Nephron progenitor cell (in vitro differentiated cells): ENCODE data around the gene ANKRD65.
"Not testable (repeated sequence)": the region's sequence is repeated elsewhere in the genome, so short reads cannot be mapped to it uniquely, and the experiment has no call there.

Experiments used
- DNase-seq: peaks from one replicate; pipeline ENCODE4 v3.0.0; 2021
- H3K27ac Mint-ChIP-seq: 2 replicates; pipeline ENCODE4 v1.8.0; 2021; ENCODE audit warnings: mild to moderate bottlenecking, moderate library complexity, mixed read lengths
- H3K27me3 Mint-ChIP-seq: 2 replicates; pipeline ENCODE4 v1.8.0; 2021; ENCODE audit warnings: mild to moderate bottlenecking, low read depth, mixed read lengths; ENCODE audit not compliant: poor library complexity
- H3K36me3 Mint-ChIP-seq: 2 replicates; pipeline ENCODE4 v1.8.0; 2021; ENCODE audit warnings: low read depth, mixed read lengths
- H3K4me1 Mint-ChIP-seq: 2 replicates; pipeline ENCODE4 v1.8.0; 2021; ENCODE audit warnings: mixed read lengths
- H3K4me3 Mint-ChIP-seq: 2 replicates; pipeline ENCODE4 v1.8.0; 2021; ENCODE audit warnings: mild to moderate bottlenecking, moderate library complexity, mixed read lengths
- H3K9me3 Mint-ChIP-seq: 2 replicates; pipeline ENCODE4 v1.8.0; 2021; ENCODE audit warnings: mild to moderate bottlenecking, moderate library complexity, mixed read lengths
- TF ChIP-seq, protein P1 (sequence below): fragments of 200-600 bp; sonication (generic); IDR thresholded peaks from 2 replicates; pipeline ENCODE4 v1.5.0; 2021; ENCODE audit warnings: antibody characterized with exemption

The ANKRD65 gene

DNA sequence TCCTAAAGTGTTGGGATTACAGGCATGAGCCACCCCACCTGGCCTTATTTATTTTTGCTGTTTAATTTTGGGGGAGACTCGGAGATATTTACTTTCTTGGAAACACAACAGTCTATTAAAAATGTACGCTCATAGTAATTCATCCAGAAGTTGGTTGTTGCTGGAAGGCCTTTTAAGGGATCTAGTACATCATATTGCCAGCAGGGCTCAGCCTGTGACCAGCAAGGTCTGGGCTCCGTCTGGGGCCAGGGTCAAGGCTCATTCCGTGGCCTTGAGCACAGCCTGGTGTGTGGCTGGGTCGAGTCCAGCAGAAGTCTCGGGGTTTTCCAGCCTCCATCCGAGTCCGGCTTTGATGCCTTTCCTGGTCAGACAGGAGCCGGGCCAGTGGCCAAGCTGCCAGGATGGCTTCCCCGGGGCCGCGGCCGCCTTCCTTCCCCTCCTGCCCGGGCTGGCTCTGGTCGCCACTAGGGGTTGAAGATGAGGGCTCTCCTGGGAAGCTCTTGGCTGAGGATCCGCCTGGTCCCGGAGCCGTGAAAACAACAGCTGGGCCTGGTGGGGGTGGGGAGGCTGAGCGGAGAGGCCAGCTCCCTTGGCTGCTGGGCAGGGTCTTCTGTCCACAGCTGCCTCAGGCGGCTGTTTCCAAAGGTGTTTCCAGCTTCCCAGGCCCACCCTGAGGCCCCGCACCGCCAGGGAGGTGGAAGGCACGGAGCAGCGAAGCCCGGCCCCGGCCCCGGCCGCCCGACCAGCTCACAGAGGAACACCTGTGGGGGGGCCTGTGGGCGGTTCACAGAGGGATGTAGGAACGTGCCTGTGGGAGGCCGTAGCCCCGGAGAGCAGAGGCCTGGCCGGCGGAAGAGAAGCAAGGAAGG lies 9.3 kb upstream of the ANKRD65 start:
- Mint-ChIP-seq H3K36me3 (no peaks in the 10 kb centered on the region), H3K9me3 (peaks cover 5% of the 10 kb centered on the region), H3K27ac (peak overlapping the region; percentile 55), H3K4me3 (peak overlapping the region; percentile 52), H3K27me3 (no peaks in the 10 kb centered on the region), H3K4me1 (peaks cover 55% of the 10 kb centered on the region)
- TF ChIP-seq, protein P1, sequence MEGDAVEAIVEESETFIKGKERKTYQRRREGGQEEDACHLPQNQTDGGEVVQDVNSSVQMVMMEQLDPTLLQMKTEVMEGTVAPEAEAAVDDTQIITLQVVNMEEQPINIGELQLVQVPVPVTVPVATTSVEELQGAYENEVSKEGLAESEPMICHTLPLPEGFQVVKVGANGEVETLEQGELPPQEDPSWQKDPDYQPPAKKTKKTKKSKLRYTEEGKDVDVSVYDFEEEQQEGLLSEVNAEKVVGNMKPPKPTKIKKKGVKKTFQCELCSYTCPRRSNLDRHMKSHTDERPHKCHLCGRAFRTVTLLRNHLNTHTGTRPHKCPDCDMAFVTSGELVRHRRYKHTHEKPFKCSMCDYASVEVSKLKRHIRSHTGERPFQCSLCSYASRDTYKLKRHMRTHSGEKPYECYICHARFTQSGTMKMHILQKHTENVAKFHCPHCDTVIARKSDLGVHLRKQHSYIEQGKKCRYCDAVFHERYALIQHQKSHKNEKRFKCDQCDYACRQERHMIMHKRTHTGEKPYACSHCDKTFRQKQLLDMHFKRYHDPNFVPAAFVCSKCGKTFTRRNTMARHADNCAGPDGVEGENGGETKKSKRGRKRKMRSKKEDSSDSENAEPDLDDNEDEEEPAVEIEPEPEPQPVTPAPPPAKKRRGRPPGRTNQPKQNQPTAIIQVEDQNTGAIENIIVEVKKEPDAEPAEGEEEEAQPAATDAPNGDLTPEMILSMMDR: no peak
- peak; percentile 62 for DNase-seq

DNA sequence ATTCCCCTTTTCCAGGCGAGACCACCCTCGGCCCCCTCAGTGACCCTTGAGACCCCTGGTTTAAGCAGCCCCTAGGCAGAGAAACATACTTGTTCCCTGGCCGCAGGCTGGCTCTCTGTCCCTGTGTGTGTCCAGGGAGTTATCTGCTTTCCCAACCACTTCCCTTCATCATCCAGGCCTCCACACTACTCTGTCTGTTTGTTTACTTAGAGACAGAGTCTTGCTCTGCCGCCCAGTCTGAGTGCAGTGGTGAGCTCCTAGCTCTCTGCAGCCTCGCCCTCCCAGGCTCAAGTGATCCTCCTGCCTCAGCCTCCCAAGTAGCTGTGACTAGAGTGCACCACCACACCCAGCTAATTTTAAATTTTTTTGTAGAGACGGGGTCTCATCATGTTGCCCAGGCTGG lies 8.6 kb upstream of the ANKRD65 start:
- Mint-ChIP-seq H3K27me3 (peaks cover 1% of the 10 kb centered on the region), H3K27ac (peak overlapping the region; percentile 55), H3K9me3 (peaks cover 5% of the 10 kb centered on the region), H3K4me3 (peak overlapping the region; percentile 52), H3K36me3 (no peaks in the 10 kb centered on the region), H3K4me1 (peaks cover 57% of the 10 kb centered on the region)
- no peak for DNase-seq
- TF ChIP-seq, protein P1: no peak

DNA sequence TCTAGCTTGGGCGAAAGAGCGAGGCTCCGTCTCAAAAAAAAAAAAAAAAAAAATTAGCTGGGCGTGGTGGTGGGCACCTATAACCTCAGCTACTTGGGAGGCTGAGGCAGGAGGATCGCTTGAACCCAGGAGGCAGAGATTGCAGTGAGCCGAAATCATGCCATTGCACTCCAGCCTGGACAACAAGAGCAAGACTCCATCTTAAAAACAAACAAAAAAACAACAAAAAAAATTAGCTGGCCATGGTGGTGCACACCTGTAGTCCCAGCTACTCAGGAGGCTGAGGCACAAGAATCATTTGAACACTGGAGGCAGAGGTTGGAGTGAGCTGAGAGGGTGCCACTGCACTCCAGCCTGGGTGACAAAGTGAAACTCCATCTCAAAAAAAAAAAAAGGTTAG lies 7.9 kb upstream of the ANKRD65 start:
- not testable (repeated sequence) for H3K4me3 Mint-ChIP-seq, H3K27ac Mint-ChIP-seq, H3K27me3 Mint-ChIP-seq, H3K36me3 Mint-ChIP-seq, DNase-seq, H3K9me3 Mint-ChIP-seq
- H3K4me1 Mint-ChIP-seq: peaks cover 61% of the 10 kb centered on the region

DNA sequence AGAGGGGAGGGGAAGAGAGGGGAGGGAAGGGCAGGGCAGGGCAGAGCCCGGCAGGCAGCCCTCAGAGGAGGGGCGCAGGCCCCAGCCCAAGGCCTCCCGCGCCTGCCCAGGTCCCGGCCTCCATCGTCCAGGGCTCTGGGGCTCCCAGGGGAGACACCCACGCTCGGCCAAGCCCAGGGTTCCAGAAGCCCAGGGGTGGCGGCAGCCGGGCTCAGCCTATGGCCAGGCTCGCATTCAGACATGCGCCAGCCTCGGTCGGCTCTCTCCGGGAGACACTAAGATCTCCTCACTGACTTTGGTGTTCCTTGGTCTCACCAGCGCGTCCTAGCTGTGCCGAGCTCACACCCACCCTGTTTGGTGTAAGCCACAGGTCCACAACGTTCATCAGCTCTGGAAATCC lies 7.1 kb upstream of the ANKRD65 start:
- Mint-ChIP-seq H3K27me3 (peaks cover 3% of the 10 kb centered on the region), H3K36me3 (no peaks in the 10 kb centered on the region), H3K9me3 (peaks cover 5% of the 10 kb centered on the region), H3K27ac (no peak overlapping the region), H3K4me3 (peak overlapping the region; percentile 76), H3K4me1 (peaks cover 63% of the 10 kb centered on the region)
- no peak for DNase-seq
- TF ChIP-seq, protein P1: no peak

DNA sequence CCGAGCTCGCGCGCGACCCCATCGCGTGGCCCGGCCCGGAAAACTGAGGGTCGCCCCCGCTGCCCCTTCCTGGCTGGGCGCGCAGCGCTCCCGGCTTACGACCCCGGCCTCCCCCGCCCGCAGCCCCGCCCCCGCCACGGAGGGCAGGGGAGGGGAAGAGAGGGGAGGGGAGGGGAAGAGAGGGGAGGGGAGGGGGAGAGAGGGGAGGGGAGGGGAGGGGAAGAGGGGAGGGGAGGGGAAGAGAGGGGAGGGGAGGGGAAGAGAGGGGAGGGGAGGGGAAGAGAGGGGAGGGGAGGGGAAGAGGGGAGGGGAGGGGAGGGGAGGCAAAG lies 6.7 kb upstream of the ANKRD65 start:
- H3K4me1 Mint-ChIP-seq: peaks cover 63% of the 10 kb centered on the region
- H3K27me3 Mint-ChIP-seq: peaks cover 3% of the 10 kb centered on the region
- H3K9me3 Mint-ChIP-seq: peaks cover 5% of the 10 kb centered on the region
- TF ChIP-seq, protein P1: no peak
- no peaks in the 10 kb centered on the region for H3K36me3 Mint-ChIP-seq
- H3K27ac Mint-ChIP-seq: no peak overlapping the region
- no peak for DNase-seq
- H3K4me3 Mint-ChIP-seq: no peak overlapping the region

DNA sequence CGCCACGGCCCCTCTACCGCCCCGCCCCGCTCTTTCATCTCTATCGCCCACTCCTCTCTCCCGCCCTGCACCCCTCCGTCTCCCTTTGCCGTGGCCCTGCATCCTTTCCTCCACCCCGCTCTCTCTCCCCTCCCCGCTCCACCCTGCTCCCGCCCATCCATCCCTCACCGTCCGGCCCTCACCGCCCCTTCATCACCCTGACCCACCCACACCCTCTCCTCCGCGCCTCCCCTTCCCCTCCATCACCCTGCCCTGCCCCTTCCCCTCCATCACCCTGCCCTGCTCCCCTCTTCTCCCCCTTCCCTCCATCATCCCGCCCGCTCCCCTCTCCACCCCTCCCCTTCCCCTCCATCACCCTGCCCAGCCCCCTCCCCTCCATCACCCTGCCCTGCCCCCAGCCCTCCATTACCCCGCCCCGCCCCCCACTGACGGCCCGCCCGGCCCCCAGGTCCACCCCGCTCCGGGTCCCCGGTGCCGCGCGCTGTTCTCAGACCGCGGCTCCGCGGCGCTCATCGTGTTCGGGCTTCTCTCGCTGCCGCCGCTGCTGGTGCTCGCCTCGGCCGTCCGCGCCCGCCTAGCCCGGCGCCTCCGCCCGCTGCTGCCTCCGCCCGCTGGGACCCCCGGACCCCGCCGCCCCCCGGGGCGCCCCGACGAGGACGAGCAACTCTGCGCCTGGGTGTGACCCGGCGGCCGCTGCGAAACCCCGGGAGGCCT lies 6.2 kb upstream of the ANKRD65 start:
- Mint-ChIP-seq H3K36me3 (no peaks in the 10 kb centered on the region), H3K27ac (no peak overlapping the region), H3K27me3 (peaks cover 3% of the 10 kb centered on the region), H3K4me3 (peak overlapping the region; percentile 23), H3K9me3 (peaks cover 5% of the 10 kb centered on the region), H3K4me1 (peaks cover 63% of the 10 kb centered on the region)
- TF ChIP-seq, protein P1: no peak
- peak; percentile 75 for DNase-seq
